ENCODE measurements around the gene SEMA4B. TPM values are rescaled to one million over a fixed set of nuclear protein-coding genes. Genes with fewer than 3 reads are reported as not detected.
A peak's percentile ranks its signal among the peaks of the same experiment; 100 is the strongest.

Gene SEMA4B
- total and polyA plus RNA-seq, 9 of the 15 experiments (the other 6 are each of a cell fraction or from before 2014, with no cell fraction given), result 1.3 to 33.6 (median 11.0) TPM

DNA sequence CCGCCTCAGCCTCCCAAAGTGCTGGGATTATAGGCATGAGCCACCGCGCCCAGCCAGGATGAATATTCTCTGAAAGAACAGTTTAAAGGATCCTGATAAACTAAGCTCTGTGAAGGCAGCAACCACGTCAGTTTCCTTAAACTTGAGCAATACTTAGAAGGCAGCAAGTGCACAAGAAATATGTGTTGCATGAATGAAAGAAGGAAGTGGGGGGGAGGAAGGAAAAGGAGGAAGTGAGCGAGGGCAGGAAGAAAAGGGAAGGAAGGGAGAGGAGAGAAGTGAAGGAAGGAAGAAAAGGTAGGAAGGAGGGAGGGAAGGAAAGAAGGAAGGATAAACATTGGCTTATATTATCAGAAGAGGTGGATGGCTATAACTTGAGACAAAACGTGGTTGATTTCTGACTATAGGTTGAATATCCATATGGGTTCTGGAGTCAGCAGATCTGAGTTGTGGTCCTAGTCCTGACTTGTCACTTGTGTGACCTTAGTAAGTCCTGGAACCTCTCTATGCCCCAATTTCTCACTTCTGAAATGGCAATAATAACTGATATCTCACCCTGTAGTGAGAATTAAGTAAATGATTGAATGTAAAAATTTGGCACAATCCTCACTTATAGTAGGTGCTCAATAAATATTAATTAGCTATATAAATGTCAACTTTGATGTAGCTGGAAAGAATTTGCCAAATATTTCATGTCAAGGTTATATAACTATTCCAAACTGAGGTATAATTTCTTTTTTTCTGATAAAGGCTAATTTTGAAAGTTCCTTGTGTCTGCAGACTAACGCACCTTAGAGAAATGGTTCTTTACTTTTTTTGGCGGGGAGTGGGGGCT is 12.0 kb upstream of the SEMA4B start (continued):
- TF ChIP-seq ZNF23 (CRISPR knock-in tag; IDR thresholded peaks at IDR 0.05) (no peak), CHD1 (IDR thresholded peaks at IDR 0.05; ENCODE audit: low read length) (no peak), MYC (IDR thresholded peaks at IDR 0.05; ENCODE audit: low read depth, low read length) (no peak), MYC (CRISPR knock-in tag; IDR thresholded peaks at IDR 0.05; ENCODE audit: borderline replicate concordance, low read depth) (no peak), MAZ (CRISPR knock-in tag; conservative IDR thresholded peaks at IDR 0.05 in 1 of 2, IDR thresholded peaks at IDR 0.05 in 1 of 2) (no peak), CXXC5 (CRISPR knock-in tag; IDR thresholded peaks at IDR 0.05) (no peak), RBBP5 (IDR thresholded peaks at IDR 0.05; ENCODE audit: borderline replicate concordance, insufficient read depth, low read length, poor library complexity, severe bottlenecking) (no peak), PCBP2 (IDR thresholded peaks at IDR 0.05; ENCODE audit: low read depth, low read length, poor library complexity, severe bottlenecking) (no peak), SNIP1 (IDR thresholded peaks at IDR 0.05; ENCODE audit: low read depth) (no peak), SUPT5H (IDR thresholded peaks at IDR 0.05) (peak; percentile 45; the same call in 1 of the 2 replicates), ZNF431 (CRISPR knock-in tag; IDR thresholded peaks at IDR 0.05) (no peak), TARDBP (IDR thresholded peaks at IDR 0.05) (no peak), PCBP1 (IDR thresholded peaks at IDR 0.05; ENCODE audit: low read depth, low read length, poor library complexity, severe bottlenecking) (no peak), PHF8 (IDR thresholded peaks at IDR 0.05; ENCODE audit: borderline replicate concordance, low read length) (no peak), SMAD4 (CRISPR knock-in tag; conservative IDR thresholded peaks at IDR 0.05) (no peak), SIN3B (IDR thresholded peaks at IDR 0.05; ENCODE audit: low read depth) (no peak), TRIM28 (IDR thresholded peaks at IDR 0.05) (peak; percentile 30; the same call in 1 of the 2 replicates)
- TF ChIP-seq, protein P1, sequence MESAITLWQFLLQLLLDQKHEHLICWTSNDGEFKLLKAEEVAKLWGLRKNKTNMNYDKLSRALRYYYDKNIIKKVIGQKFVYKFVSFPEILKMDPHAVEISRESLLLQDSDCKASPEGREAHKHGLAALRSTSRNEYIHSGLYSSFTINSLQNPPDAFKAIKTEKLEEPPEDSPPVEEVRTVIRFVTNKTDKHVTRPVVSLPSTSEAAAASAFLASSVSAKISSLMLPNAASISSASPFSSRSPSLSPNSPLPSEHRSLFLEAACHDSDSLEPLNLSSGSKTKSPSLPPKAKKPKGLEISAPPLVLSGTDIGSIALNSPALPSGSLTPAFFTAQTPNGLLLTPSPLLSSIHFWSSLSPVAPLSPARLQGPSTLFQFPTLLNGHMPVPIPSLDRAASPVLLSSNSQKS (CRISPR knock-in tag; IDR thresholded peaks at IDR 0.05), result no peak
- TF ChIP-seq, protein P2, sequence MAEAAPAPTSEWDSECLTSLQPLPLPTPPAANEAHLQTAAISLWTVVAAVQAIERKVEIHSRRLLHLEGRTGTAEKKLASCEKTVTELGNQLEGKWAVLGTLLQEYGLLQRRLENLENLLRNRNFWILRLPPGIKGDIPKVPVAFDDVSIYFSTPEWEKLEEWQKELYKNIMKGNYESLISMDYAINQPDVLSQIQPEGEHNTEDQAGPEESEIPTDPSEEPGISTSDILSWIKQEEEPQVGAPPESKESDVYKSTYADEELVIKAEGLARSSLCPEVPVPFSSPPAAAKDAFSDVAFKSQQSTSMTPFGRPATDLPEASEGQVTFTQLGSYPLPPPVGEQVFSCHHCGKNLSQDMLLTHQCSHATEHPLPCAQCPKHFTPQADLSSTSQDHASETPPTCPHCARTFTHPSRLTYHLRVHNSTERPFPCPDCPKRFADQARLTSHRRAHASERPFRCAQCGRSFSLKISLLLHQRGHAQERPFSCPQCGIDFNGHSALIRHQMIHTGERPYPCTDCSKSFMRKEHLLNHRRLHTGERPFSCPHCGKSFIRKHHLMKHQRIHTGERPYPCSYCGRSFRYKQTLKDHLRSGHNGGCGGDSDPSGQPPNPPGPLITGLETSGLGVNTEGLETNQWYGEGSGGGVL (CRISPR knock-in tag; IDR thresholded peaks at IDR 0.05), result no peak
- TF ChIP-seq, protein P3, sequence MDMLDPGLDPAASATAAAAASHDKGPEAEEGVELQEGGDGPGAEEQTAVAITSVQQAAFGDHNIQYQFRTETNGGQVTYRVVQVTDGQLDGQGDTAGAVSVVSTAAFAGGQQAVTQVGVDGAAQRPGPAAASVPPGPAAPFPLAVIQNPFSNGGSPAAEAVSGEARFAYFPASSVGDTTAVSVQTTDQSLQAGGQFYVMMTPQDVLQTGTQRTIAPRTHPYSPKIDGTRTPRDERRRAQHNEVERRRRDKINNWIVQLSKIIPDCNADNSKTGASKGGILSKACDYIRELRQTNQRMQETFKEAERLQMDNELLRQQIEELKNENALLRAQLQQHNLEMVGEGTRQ (CRISPR knock-in tag; IDR thresholded peaks at IDR 0.05), result no peak
- TF ChIP-seq, protein P4, sequence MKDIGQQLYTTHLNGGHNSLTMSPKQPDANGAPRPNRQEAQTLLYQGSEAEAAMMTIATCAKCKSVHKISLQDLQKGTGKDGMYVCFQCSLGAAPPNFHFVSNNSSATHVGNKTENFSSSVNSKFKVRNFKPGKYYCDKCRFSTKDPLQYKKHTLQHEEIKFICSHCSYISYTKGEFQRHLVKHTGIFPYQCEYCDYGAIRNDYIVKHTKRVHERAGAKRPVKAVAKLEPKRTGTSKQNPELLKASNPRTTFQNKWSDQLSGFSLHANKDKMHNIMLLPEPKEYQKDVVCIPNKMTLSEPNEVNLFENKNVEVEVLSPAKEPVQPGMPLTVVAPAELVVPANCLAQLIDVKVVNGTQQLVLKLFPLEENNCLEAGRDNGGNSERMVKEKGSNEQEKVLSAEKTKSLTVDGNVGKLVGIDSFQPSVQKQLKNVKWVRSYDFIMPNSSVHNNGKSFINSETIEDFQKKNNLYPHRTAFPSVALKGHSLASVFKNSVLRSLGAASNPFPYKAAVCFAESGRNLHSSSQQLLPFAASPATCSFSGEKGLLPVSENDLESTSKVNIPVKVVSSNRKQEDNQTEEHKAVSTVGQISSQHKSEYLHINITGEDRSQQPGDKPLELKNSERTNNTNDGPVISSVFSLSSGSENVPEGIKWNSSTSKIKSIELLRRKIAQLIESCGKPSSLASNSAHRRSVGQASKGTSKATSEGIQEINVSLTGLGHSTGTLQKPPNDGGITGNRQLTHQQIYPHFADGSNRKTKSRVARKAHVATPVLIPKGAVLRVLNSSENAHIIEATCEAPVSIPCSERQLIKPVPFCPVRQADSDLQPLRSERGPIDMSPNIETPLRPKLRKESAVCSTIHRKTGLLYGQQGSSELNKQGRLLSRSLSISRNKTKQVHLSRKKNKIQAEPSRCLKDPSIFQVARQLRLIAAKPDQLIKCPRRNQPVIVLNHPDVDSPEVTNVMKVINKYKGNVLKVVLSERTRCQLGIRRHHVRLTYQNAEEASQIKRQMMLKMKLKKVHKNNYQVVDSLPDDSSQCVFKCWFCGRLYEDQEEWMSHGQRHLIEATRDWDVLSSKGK (CRISPR knock-in tag; IDR thresholded peaks at IDR 0.05), result no peak
